Stomach (tissue), 4 donors: ENCODE measurements around the gene TEAD1.

Source experiments
- POLR2A ChIP-seq, 4 donors: fragments of 450-650 bp; IDR thresholded peaks; one replicate each; pipeline ENCODE4 v1.6.1; 2016; ENCODE audit warnings: antibody characterized with exemption in 4 of 4, control low read depth in 2 of 4, mild to moderate bottlenecking in 1 of 4, moderate library complexity in 1 of 4
- TF ChIP-seq, protein P1 (sequence below), 7 experiments: fragments of 450-650 bp in 4 of 7; fragments of 200-600 bp in 3 of 7; sonication (generic) in 3 of 7; IDR thresholded peaks; one replicate each; pipeline ENCODE4 v1.5.1; 2016 to 2019; ENCODE audit warnings: antibody characterized with exemption in 7 of 7, control low read depth in 2 of 7, mild to moderate bottlenecking in 1 of 7

DNA sequence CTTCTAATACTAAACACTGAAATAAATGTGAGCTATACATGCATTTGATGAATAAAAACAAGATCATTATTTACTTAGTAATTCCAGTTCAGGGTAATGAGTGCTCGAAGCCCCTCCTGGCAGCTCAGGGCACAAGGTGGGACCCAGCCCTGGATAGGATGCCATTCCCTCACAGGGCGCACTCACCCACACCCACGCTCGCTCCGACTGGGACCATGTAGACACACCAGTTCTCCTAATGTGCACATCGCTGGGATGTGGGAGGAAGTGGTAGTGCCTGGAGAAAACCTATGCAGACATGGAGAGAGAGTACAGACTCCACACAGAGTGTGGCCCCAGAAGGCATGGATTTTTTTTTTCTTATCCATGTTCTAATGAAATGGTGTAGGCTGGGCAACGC is 290.4 kb downstream of the TEAD1 start:
- TF ChIP-seq, protein P1, sequence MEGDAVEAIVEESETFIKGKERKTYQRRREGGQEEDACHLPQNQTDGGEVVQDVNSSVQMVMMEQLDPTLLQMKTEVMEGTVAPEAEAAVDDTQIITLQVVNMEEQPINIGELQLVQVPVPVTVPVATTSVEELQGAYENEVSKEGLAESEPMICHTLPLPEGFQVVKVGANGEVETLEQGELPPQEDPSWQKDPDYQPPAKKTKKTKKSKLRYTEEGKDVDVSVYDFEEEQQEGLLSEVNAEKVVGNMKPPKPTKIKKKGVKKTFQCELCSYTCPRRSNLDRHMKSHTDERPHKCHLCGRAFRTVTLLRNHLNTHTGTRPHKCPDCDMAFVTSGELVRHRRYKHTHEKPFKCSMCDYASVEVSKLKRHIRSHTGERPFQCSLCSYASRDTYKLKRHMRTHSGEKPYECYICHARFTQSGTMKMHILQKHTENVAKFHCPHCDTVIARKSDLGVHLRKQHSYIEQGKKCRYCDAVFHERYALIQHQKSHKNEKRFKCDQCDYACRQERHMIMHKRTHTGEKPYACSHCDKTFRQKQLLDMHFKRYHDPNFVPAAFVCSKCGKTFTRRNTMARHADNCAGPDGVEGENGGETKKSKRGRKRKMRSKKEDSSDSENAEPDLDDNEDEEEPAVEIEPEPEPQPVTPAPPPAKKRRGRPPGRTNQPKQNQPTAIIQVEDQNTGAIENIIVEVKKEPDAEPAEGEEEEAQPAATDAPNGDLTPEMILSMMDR (IDR thresholded peaks at IDR 0.05), result no peak
- no peak for TF ChIP-seq POLR2A (IDR thresholded peaks at IDR 0.05)
